GM10248 (cell line): ENCODE results near the gene MCM8.
A peak's percentile ranks its signal among the peaks of the same experiment; 100 is the strongest.

ENCODE experiments used
- CTCF ChIA-PET: fragments of 300-600 bp; sonication (Branson Sonifier 250); formaldehyde crosslinking; extraction: SDS; loops from one replicate; lab custom pipeline; 2021; ENCODE audit warnings: antibody characterized with exemption; lab: Yijun Ruan, JAX
- POLR2A ChIA-PET: fragments of 350-650 bp; sonication (Branson Sonifier 250); formaldehyde crosslinking; extraction: SDS; loops from one replicate; lab custom pipeline; 2020; ENCODE audit warnings: antibody characterized with exemption; lab: Yijun Ruan, JAX
- DNase-seq: peaks from one replicate; pipeline ENCODE4 v3.0.0; 2012; ENCODE audit errors: extremely low spot score
- CTCF ChIP-seq: IDR thresholded peaks from 2 replicates; pipeline ENCODE4 v1.5.1; 2012; ENCODE audit warnings: mild to moderate bottlenecking, low read depth; ENCODE audit errors: extremely low read depth, missing control alignments, control extremely low read depth

Gene MCM8

GRCh38 chr20:5928836-5929715 is 21.4 kb upstream of the MCM8 start:
- POLR2A ChIA-PET: no interaction called here
- no peak for TF ChIP-seq CTCF

DNA sequence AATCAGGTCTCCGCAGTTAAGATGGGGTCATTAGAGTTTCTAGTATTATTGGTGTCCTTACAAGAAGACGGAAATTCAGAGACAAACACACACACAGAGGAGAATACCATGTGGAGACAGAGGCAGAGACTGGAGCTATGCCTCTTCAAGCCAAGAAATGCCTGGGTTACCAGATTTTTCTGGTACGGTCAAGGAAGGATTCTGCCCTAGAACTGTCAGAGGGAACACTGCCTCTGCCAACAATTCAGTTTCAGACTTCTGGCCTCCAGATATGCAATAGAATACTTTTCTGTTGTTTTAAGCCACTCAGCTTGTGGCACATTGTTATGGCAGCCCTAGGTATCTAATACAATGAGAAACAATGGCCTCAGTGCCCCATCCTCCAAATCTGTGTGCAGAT is 19.0 kb upstream of the MCM8 start:
- no peak for TF ChIP-seq CTCF
- no peak for DNase-seq
- CTCF ChIA-PET: interaction anchor here (4.3 kb wide), 1 partner anchor 403 kb away, joined by 44 read pairs; no protein-coding TSS in a partner anchor
- POLR2A ChIA-PET: no interaction called here

More at GRCh38 chr20:5928836-5929715, 21.4 kb upstream of the MCM8 start:
- no peak for DNase-seq
- CTCF ChIA-PET: no interaction called here

DNA sequence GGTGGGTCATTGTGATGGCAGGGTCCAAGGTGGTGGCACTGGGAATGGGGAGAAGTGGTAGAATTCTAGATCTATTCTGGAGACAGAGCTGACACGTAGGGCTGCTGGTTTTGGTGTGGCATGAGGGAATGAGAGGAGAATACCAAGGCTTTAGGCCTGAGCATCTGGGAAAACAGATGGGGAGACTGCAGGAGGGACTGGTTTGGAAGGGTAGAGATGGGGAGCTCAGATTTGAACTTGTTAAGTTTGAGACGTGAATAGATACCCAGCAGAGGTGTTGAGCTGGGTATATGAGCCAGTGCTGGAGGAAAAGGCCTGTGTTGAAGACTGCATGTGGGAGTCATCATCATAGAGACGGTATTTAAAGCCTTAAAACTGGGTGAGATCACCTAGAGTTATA is 17.7 kb upstream of the MCM8 start:
- no peak for DNase-seq
- POLR2A ChIA-PET: no interaction called here
- no peak for TF ChIP-seq CTCF
- CTCF ChIA-PET: interaction anchor here (0.9 to 4.3 kb wide), 3 partner anchors 11 to 408 kb away, joined by 4 to 44 read pairs (median 7); no protein-coding TSS in a partner anchor

DNA sequence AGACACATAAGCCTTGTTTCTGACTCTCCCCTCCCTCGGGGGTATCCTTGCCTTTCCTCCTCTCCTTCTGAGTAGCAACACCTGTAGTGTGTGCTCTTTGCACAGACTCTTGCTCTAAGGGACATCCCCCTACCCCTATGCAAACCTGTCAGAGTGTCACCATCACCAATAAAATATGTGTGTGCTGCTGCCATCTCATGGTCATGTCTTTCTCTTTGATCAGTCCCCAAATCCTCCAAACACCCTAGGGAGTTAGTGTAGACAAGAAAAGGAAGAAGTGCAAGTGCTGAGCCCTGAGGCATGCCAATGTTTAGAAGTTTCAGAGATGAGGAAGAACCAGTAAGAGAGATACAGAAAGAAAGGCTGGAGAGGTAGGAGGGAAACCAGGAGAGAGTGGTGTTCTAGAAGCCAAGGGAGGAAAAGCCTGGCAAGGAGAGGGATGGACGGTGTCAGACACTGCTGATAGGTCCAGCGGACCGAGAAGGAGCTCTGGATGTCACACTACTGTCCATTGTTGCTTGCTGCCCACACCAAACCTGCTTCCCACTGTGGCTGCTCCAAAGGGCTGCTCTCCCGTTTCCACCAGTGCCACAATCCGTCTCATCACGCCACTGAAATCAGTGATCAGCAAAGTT is 16.5 kb upstream of the MCM8 start:
- peak; percentile 63 for DNase-seq
- peak; percentile 47 for TF ChIP-seq CTCF
- ChIA-PET CTCF (interaction anchor here (0.5 to 4.3 kb wide), 10 partner anchors 8 to 409 kb away, joined by 3 to 44 read pairs (median 4); no protein-coding TSS in a partner anchor), POLR2A (no interaction called here)

DNA sequence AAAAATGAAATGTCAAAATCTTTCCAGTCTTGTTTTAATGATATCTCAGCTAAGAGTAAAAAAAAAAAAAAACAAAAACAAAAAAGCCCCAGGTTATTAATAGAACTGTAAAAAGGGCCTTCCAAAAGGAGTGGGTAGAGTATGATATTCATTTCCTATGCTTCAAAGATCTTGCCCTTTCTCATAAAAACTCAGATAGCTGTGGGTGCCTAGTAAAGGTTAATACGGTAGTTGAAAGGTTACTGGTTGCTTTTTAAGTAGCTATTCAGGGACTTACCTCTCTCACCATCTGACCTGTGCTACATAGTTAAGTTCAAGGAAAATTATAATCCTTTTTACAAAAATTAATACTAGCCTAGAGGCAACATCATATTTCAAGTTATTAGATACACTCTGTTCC is 15.1 kb upstream of the MCM8 start:
- POLR2A ChIA-PET: no interaction called here
- no peak for DNase-seq
- no peak for TF ChIP-seq CTCF
- CTCF ChIA-PET: interaction anchor here (1.0 to 4.3 kb wide), 10 partner anchors 10 to 713 kb away, joined by 3 to 44 read pairs (median 4); no protein-coding TSS in a partner anchor

DNA sequence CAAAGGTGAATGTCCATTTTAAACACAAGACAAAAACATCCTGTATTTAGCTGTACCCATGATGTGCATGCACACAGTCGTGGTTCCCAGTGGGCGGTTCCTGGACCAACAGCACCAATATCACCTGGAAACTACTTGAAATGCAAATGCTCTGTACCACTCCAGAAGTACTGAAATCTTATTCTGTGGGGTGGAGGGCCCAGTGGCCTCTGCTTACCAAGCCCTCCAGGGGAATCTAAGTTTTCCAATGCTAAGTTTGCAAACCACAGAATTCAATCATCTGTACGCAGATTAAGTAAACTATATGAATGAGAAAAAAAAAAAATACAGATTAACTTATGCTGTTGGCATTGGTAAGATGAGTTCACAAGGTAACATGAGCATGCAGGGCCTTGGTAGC is 14.2 kb upstream of the MCM8 start:
- POLR2A ChIA-PET: no interaction called here
- DNase-seq: no peak
- no peak for TF ChIP-seq CTCF
- CTCF ChIA-PET: interaction anchor here (1.0 to 1.9 kb wide), 5 partner anchors 13 to 713 kb away, joined by 3 to 5 read pairs (median 4); no protein-coding TSS in a partner anchor
